Liver (tissue), 9 donors: ENCODE measurements around the gene OR2T33. TPM values are rescaled to one million over a fixed set of nuclear protein-coding genes. Genes with fewer than 3 reads are reported as not detected.

Experiments used
- DNase-seq: peaks from one replicate; pipeline ENCODE4 v3.0.0-alpha.2; 2017; ENCODE audit warnings: low spot score
- H3K27ac ChIP-seq, 2 donors: one replicate each; pipeline ENCODE4 v1.7.0; 2013; ENCODE audit warnings: inconsistent platforms in 2 of 2, low read length in 2 of 2, control low read depth in 1 of 2, low read depth in 1 of 2, mild to moderate bottlenecking in 1 of 2
- H3K27me3 ChIP-seq, 4 donors: one replicate each; pipeline versions ENCODE4 v1.6.1 to v1.7.0; 2013; ENCODE audit warnings: low read length in 3 of 4, inconsistent platforms in 1 of 4, mild to moderate bottlenecking in 1 of 4, moderate library complexity in 1 of 4; ENCODE audit not compliant: control insufficient read depth in 4 of 4, insufficient read depth in 4 of 4
- H3K36me3 ChIP-seq, 4 donors: one replicate each; pipeline versions ENCODE4 v1.6.1 to v1.7.0; 2013; ENCODE audit warnings: low read length in 3 of 4, mild to moderate bottlenecking in 3 of 4, low read depth in 1 of 4, moderate library complexity in 1 of 4; ENCODE audit not compliant: control insufficient read depth in 4 of 4, insufficient read depth in 3 of 4
- H3K4me1 ChIP-seq, 4 donors: one replicate each; pipeline versions ENCODE4 v1.6.1 to v1.7.0; 2013; ENCODE audit warnings: low read length in 3 of 4, mild to moderate bottlenecking in 3 of 4, moderate library complexity in 1 of 4; ENCODE audit not compliant: control insufficient read depth in 4 of 4, insufficient read depth in 4 of 4
- H3K4me3 ChIP-seq, 3 donors: one replicate each; pipeline versions ENCODE4 v1.6.1 to v1.7.0; 2013; ENCODE audit warnings: low read length in 3 of 3, control low read depth in 1 of 3, low read depth in 1 of 3, mild to moderate bottlenecking in 1 of 3
- H3K9ac ChIP-seq, 2 donors: one replicate each; pipeline ENCODE4 v1.7.0; 2013; ENCODE audit warnings: low read length in 2 of 2, mild to moderate bottlenecking in 2 of 2, moderate library complexity in 2 of 2, control low read depth in 1 of 2, low read depth in 1 of 2
- H3K9me3 ChIP-seq, 4 donors: one replicate each; pipeline versions ENCODE4 v1.6.1 to v1.7.0; 2013; ENCODE audit warnings: low read length in 3 of 4; ENCODE audit not compliant: control insufficient read depth in 4 of 4
- CTCF ChIP-seq: fragments of 150-350 bp; IDR thresholded peaks from 2 replicates; pipeline ENCODE4 v1.5.1; 2017; ENCODE audit warnings: improper control_type of control experiment, low read depth, low read length; ENCODE audit not compliant: missing input control
- EGR1 ChIP-seq, 2 donors: IDR thresholded peaks; 2 replicates each; pipeline ENCODE4 v1.6.1; 2016 to 2018; ENCODE audit warnings: antibody characterized with exemption in 2 of 2, low read depth in 2 of 2
- FOXA1 ChIP-seq: IDR thresholded peaks from 2 replicates; pipeline ENCODE4 v1.6.1; 2016; ENCODE audit warnings: antibody characterized with exemption
- FOXA2 ChIP-seq: IDR thresholded peaks from 2 replicates; pipeline ENCODE4 v1.6.1; 2016; ENCODE audit warnings: antibody characterized with exemption
- HNF4A ChIP-seq, 2 donors: conservative IDR thresholded peaks; 2 replicates each; pipeline ENCODE4 v1.6.1; 2016; ENCODE audit warnings: antibody characterized with exemption in 2 of 2, mild to moderate bottlenecking in 2 of 2
- JUND ChIP-seq, 2 donors: IDR thresholded peaks; 2 replicates each; pipeline ENCODE4 v1.6.1; 2016; ENCODE audit warnings: antibody characterized with exemption in 2 of 2
- NR2F2 ChIP-seq: IDR thresholded peaks from 2 replicates; pipeline ENCODE4 v1.6.1; 2016; ENCODE audit warnings: antibody characterized with exemption
- RAD21 ChIP-seq, 2 donors: IDR thresholded peaks; 2 replicates each; pipeline ENCODE4 v1.6.1; 2016; ENCODE audit warnings: antibody characterized with exemption in 2 of 2, mild to moderate bottlenecking in 2 of 2
- RXRA ChIP-seq, 2 donors: IDR thresholded peaks; 2 replicates each; pipeline ENCODE4 v1.6.1; 2017 to 2018; ENCODE audit warnings: antibody characterized with exemption in 2 of 2, mild to moderate bottlenecking in 1 of 2
- SP1 ChIP-seq: IDR thresholded peaks from 2 replicates; pipeline ENCODE4 v1.6.1; 2018; ENCODE audit warnings: antibody characterized with exemption, mild to moderate bottlenecking
- YY1 ChIP-seq: IDR thresholded peaks from 2 replicates; pipeline ENCODE4 v1.6.1; 2016; ENCODE audit warnings: antibody characterized with exemption, mild to moderate bottlenecking
- ZBTB33 ChIP-seq: IDR thresholded peaks from 2 replicates; pipeline ENCODE4 v1.6.1; 2016; ENCODE audit warnings: antibody characterized with exemption
- WGBS: extraction: QIAGEN DNeasy Blood & Tissue Kit; methylation state at CpG from one replicate; pipeline ENCODE4 v1.1.7; 2013; 5-methylcytosine and 5-hydroxymethylcytosine counted together
- polyA plus RNA-seq, 2 donors: library from polyadenylated mRNA; stranded (reverse) in 1 of 2; unstranded in 1 of 2; fragments of 200-250 nt in 1 of 2; fragments of >200 nt in 1 of 2; fragmentation: Nextera tagmentation in 1 of 2; extraction: Ambion mirVana in 1 of 2; gene quantifications; one replicate each; pipeline versions ENCODE4 v1.2.1 to v1.2.3, GENCODE V29; 2013 to 2015
- total RNA-seq, 2 donors: library from RNA; depleted of rRNA; stranded (reverse); fragments of >200 nt; gene quantifications; one replicate each; pipeline ENCODE4 v1.2.3, GENCODE V29; 2014
- TF ChIP-seq, protein P1 (sequence below): IDR thresholded peaks from 2 replicates; pipeline ENCODE4 v1.6.1; 2016; ENCODE audit warnings: antibody characterized with exemption
- TF ChIP-seq, protein P2 (sequence below): IDR thresholded peaks from 2 replicates; pipeline ENCODE4 v1.6.1; 2016; ENCODE audit warnings: antibody characterized with exemption
- donor health status: healthy.
- donor health status: healthy.
- donor health status: healthy.
- donor health status: healthy.
- donor health status: healthy.

Gene OR2T33, protein sequence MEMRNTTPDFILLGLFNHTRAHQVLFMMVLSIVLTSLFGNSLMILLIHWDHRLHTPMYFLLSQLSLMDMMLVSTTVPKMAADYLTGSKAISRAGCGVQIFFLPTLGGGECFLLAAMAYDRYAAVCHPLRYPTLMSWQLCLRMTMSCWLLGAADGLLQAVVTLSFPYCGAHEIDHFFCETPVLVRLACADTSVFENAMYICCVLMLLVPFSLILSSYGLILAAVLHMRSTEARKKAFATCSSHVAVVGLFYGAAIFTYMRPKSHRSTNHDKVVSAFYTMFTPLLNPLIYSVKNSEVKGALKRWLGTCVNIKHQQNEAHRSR
- total RNA-seq (under 1 TPM in 1 of 2 donors, not detected in 1; 0.37 TPM), polyA plus RNA-seq (not detected)

- no peaks in the 10 kb centered on the region for H3K36me3 ChIP-seq
- no peak within 1 kb of the TSS for H3K4me3 ChIP-seq
- DNase-seq, result no peak
- H3K9ac ChIP-seq, result no peak within 1 kb of the TSS
- TF ChIP-seq, protein P1, sequence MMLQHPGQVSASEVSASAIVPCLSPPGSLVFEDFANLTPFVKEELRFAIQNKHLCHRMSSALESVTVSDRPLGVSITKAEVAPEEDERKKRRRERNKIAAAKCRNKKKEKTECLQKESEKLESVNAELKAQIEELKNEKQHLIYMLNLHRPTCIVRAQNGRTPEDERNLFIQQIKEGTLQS, result no peak
- TF ChIP-seq JUND (IDR thresholded peaks at IDR 0.05) (no peak), EGR1 (IDR thresholded peaks at IDR 0.05; ENCODE audit: low read depth in 2 of 2) (no peak), CTCF (no peak), NR2F2 (no peak), FOXA2 (no peak), HNF4A (conservative IDR thresholded peaks at IDR 0.05) (no peak)
- WGBS, result 39% methylated on average over 1 of the region's 1 CpG
- no peaks in the 10 kb centered on the region for H3K4me1 ChIP-seq
- H3K27ac ChIP-seq, result no peak within 1 kb of the TSS
- H3K9me3 ChIP-seq, result no peaks in the 10 kb centered on the region
- H3K27me3 ChIP-seq, result no peaks in the 10 kb centered on the region
Measured at GRCh38 chr1:248277876-248278275, at the start of gene OR2T33. OR2T33 (minus strand) TSS chr1:248277976; CDS start chr1:248273814, 4,162 bp downstream.

DNA sequence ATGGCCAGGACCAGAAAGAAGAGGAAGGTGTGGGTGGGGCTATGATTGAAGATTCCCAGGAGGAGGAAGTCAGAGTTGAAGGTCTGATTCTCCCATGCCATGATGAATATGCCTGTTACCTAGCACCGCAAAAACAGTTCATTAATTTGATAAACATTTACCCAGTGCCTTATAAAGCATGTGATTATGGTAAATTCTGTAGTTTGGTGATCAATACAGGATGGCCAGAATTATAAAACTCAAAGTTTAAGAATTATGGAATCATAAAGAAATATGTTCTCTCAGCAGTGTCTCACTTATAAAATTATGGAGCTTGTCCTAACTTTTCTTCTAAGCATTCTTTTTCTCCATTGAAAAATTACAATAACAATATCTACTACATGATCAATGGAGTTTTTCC lies 46.7 kb upstream of the OR2T33 start, which contains the start of gene OR2M7:
OR2M7 (minus strand) TSS at position 101 of the 400 bp plus-strand sequence; CDS start at position 101, 0 bp downstream.
- H3K27me3 ChIP-seq, result no peaks in the 10 kb centered on the region
- H3K9ac ChIP-seq, result no peak within 1 kb of the TSS
- no peaks in the 10 kb centered on the region for H3K4me1 ChIP-seq
- WGBS, result 83% methylated on average over 1 of the region's 1 CpG
- TF ChIP-seq ZBTB33 (no peak), NR2F2 (no peak), EGR1 (IDR thresholded peaks at IDR 0.05; ENCODE audit: low read depth in 2 of 2) (no peak), RXRA (IDR thresholded peaks at IDR 0.05) (no peak), FOXA1 (no peak), SP1 (no peak), HNF4A (conservative IDR thresholded peaks at IDR 0.05) (no peak), FOXA2 (no peak), YY1 (no peak), RAD21 (IDR thresholded peaks at IDR 0.05) (no peak)
- TF ChIP-seq, protein P2, sequence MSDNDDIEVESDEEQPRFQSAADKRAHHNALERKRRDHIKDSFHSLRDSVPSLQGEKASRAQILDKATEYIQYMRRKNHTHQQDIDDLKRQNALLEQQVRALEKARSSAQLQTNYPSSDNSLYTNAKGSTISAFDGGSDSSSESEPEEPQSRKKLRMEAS, result no peak
- TF ChIP-seq, protein P1, result no peak
- H3K9me3 ChIP-seq, result no peaks in the 10 kb centered on the region
- H3K36me3 ChIP-seq, result no peaks in the 10 kb centered on the region
- no peak within 1 kb of the TSS for H3K27ac ChIP-seq
- no peak within 1 kb of the TSS for H3K4me3 ChIP-seq
- no peak for DNase-seq
